GM23338 (cell line): ENCODE results near the gene SP100. TPM values are rescaled to one million over a fixed set of nuclear protein-coding genes. Genes with fewer than 3 reads are reported as not detected.

ENCODE experiments used
- ATAC-seq: fragments of 200-7000 bp; cut with Tn5 transposase; 3 replicates; pipeline ENCODE4 v1.9.1; 2020
- DNase-seq: peaks from one replicate; pipeline ENCODE4 v3.0.0-alpha.2; 2015; ENCODE audit warnings: low spot score
- H2AFZ ChIP-seq: fragments of 200-600 bp; sonication (generic); 2 replicates; pipeline ENCODE4 v1.8.0; 2016; ENCODE audit warnings: antibody characterized with exemption, mild to moderate bottlenecking, moderate library complexity
- H3F3A ChIP-seq: fragments of 200-600 bp; sonication (generic); replicated peaks from 2 replicates; pipeline ENCODE4 v1.8.0; 2017; ENCODE audit warnings: antibody characterized with exemption, mixed run types, low read depth
- H3K27ac ChIP-seq: fragments of 200-600 bp; sonication (generic); 2 replicates; pipeline ENCODE4 v1.6.1; 2016; ENCODE audit warnings: low read depth
- H3K27me3 ChIP-seq: fragments of 200-600 bp; sonication (generic); 2 replicates; pipeline ENCODE4 v1.8.0; 2016; ENCODE audit warnings: mild to moderate bottlenecking, mixed run types, moderate library complexity; ENCODE audit not compliant: insufficient read depth
- H3K36me3 ChIP-seq: fragments of 200-600 bp; sonication (generic); 2 replicates; pipeline ENCODE4 v1.8.0; 2016; ENCODE audit warnings: mild to moderate bottlenecking; ENCODE audit not compliant: insufficient read depth
- H3K4me1 ChIP-seq: fragments of 200-600 bp; sonication (generic); 2 replicates; pipeline ENCODE4 v1.8.0; 2016; ENCODE audit warnings: mild to moderate bottlenecking, moderate library complexity; ENCODE audit not compliant: insufficient read depth
- H3K4me2 ChIP-seq: fragments of 200-600 bp; sonication (generic); 2 replicates; pipeline ENCODE4 v1.7.1; 2017; ENCODE audit warnings: mixed run types
- H3K4me3 ChIP-seq: fragments of 200-600 bp; sonication (generic); 2 replicates; pipeline ENCODE4 v1.6.1; 2016; ENCODE audit warnings: mixed run types
- H3K79me2 ChIP-seq: fragments of 200-600 bp; sonication (generic); replicated peaks from 2 replicates; pipeline ENCODE4 v1.8.0; 2017; ENCODE audit warnings: mild to moderate bottlenecking; ENCODE audit not compliant: insufficient read depth
- H3K9me2 ChIP-seq: fragments of 200-600 bp; sonication (generic); 2 replicates; pipeline ENCODE4 v1.8.0; 2017; ENCODE audit not compliant: insufficient read depth
- H4K20me1 ChIP-seq: fragments of 200-600 bp; sonication (generic); replicated peaks from 2 replicates; pipeline ENCODE4 v1.8.0; 2017; ENCODE audit warnings: mild to moderate bottlenecking; ENCODE audit not compliant: insufficient read depth
- H3K27ac Mint-ChIP-seq: 2 replicates; pipeline ENCODE4 v1.8.0; 2020; ENCODE audit warnings: inconsistent platforms, mild to moderate bottlenecking, moderate library complexity, mixed read lengths
- H3K27me3 Mint-ChIP-seq: 3 replicates; pipeline ENCODE4 v1.8.0; 2022; ENCODE audit warnings: low read depth, mild to moderate bottlenecking, moderate library complexity, mixed read lengths, inconsistent platforms; ENCODE audit not compliant: insufficient read depth, poor library complexity
- H3K36me3 Mint-ChIP-seq: 3 replicates; pipeline ENCODE4 v1.8.0; 2021; ENCODE audit warnings: low read depth, mild to moderate bottlenecking, inconsistent platforms, moderate library complexity, mixed read lengths
- H3K4me1 Mint-ChIP-seq: 3 replicates; pipeline ENCODE4 v1.8.0; 2020; ENCODE audit warnings: mild to moderate bottlenecking, inconsistent platforms, mixed read lengths
- H3K4me3 Mint-ChIP-seq: 3 replicates; pipeline ENCODE4 v1.8.0; 2021; ENCODE audit warnings: moderate library complexity, mild to moderate bottlenecking, inconsistent platforms, mixed read lengths
- H3K9me3 Mint-ChIP-seq: 3 replicates; pipeline ENCODE4 v1.8.0; 2020; ENCODE audit warnings: moderate library complexity, mild to moderate bottlenecking, inconsistent platforms, mixed read lengths
- ETS1 ChIP-seq: IDR thresholded peaks from 2 replicates; pipeline ENCODE4 v1.6.1; 2016; ENCODE audit warnings: antibody characterized with exemption
- EZH2 ChIP-seq: fragments of 200-600 bp; sonication (generic); IDR thresholded peaks from one replicate; pipeline ENCODE4 v1.8.0; 2017; ENCODE audit warnings: antibody characterized with exemption, mild to moderate bottlenecking, low read depth; ENCODE audit not compliant: unreplicated experiment
- EZH2phosphoT487 ChIP-seq: fragments of 200-600 bp; sonication (generic); IDR thresholded peaks from one replicate; pipeline ENCODE4 v1.8.1; 2018; ENCODE audit warnings: antibody characterized with exemption; ENCODE audit not compliant: unreplicated experiment
- REST ChIP-seq: IDR thresholded peaks from one replicate; pipeline ENCODE4 v1.6.1; 2018; ENCODE audit warnings: antibody characterized with exemption; ENCODE audit not compliant: unreplicated experiment
- ZNF331 ChIP-seq: fragments of 250-450 bp; sonication (Bioruptor Pico); IDR thresholded peaks from 2 replicates; pipeline ENCODE4 v1.5.0; 2020; ENCODE audit warnings: low read depth, mild to moderate bottlenecking, moderate library complexity
- ZNF462 ChIP-seq: fragments of 250-450 bp; sonication (Bioruptor Pico); IDR thresholded peaks from 2 replicates; pipeline ENCODE4 v1.5.0; 2020; ENCODE audit warnings: mild to moderate bottlenecking, moderate library complexity
- polyA plus RNA-seq: library from polyadenylated mRNA; unstranded; fragments of >200 nt; fragmentation: Nextera tagmentation; extraction: Ambion mirVana; gene quantifications from 2 replicates; pipeline ENCODE4 v1.2.1, GENCODE V29; 2016
- small RNA-seq: library from RNA; depleted of rRNA; stranded (forward); fragments of <200 nt; gene quantifications from one replicate; pipeline ENCODE3, GENCODE V24; 2014; ENCODE audit warnings: low replicate concordance
- total RNA-seq: library from RNA; depleted of rRNA; stranded (reverse); fragments of >200 nt; shearing (Covaris generic); gene quantifications from 2 replicates; pipeline ENCODE4 v1.2.3, GENCODE V29; 2014; rRNA removed

Gene SP100
- total and polyA plus RNA-seq, 2 experiments from 2014 or later, result 0.44 to 0.73 TPM

GRCh38 chr2:230592775-230593174, 176.8 kb downstream of the SP100 start:
- Histone ChIP-seq H3K27ac (no peak overlapping the region), H3K27me3 (no peaks in the 10 kb centered on the region), H3F3A (no peaks in the 10 kb centered on the region), H2AFZ (no peak overlapping the region), H3K4me3 (no peak overlapping the region), H3K9me2 (0 out of 2 replicates have a peak, but pooled peaks cover 8% of the 10 kb centered on the region), H3K4me1 (no peaks in the 10 kb centered on the region), H3K4me2 (no peak overlapping the region), H3K36me3 (no peaks in the 10 kb centered on the region), H3K79me2 (no peaks in the 10 kb centered on the region), H4K20me1 (no peaks in the 10 kb centered on the region)
- ATAC-seq (no peak), DNase-seq (no peak)
- no peak for TF ChIP-seq REST
- TF ChIP-seq ZNF331, result no peak
- no peak for TF ChIP-seq EZH2
- no peak for TF ChIP-seq ZNF462 (CRISPR knock-in tag)
- TF ChIP-seq ETS1, result no peak
- no peak for TF ChIP-seq EZH2phosphoT487
- H3K27ac Mint-ChIP-seq, result no peak overlapping the region
- H3K36me3 Mint-ChIP-seq, result no peaks in the 10 kb centered on the region; the same call in 2 of the 3 replicates
- H3K9me3 Mint-ChIP-seq, result no peaks in the 10 kb centered on the region
- H3K27me3 Mint-ChIP-seq, result peaks cover 3% of the 10 kb centered on the region
- no peaks in the 10 kb centered on the region for H3K4me1 Mint-ChIP-seq
- H3K4me3 Mint-ChIP-seq, result no peak overlapping the region

Small RNA genes within 50 kb of the gene (small RNA-seq; reads per million reads assigned to genes)
- gene HMGB1P3 (not detected), gene RN7SL834P (not detected), gene RNU6-451P (not detected)

Other genes with a start within 250 kb of the SP100 start
- gene SP110, start 196.2 kb upstream of the SP100 start, total RNA-seq, result 1.1 and 2.3 TPM in 2 replicates
- gene SP110, start 196.2 kb upstream of the SP100 start, polyA plus RNA-seq, result 4.6 and 8.2 TPM in 2 replicates
- gene SP140, start 190.5 kb upstream of the SP100 start, total RNA-seq, result 0.24 and 0.39 TPM in 2 replicates
- 0.54 and 0.70 TPM in 2 replicates for gene SP140, start 190.5 kb upstream of the SP100 start, polyA plus RNA-seq
- 0.66 and 1.7 TPM in 2 replicates for gene SP140L, start 89.0 kb upstream of the SP100 start, total RNA-seq
- gene SP140L, start 89.0 kb upstream of the SP100 start, polyA plus RNA-seq, result 1.3 and 1.5 TPM in 2 replicates